ENCODE measurements around the gene BAIAP2. TPM values are rescaled to one million over a fixed set of nuclear protein-coding genes. Genes with fewer than 3 reads are reported as not detected.

BAIAP2 gene
- total RNA-seq, 1 donor from 2014 or later, result 51.4 TPM

GRCh38 chr17:81120695-81121621 lies 86.0 kb downstream of the BAIAP2 start:
- FAIRE-seq (no peak), DNase-seq (ENCODE audit: low read depth) (no peak)
- Mint-ChIP-seq H3K27ac (ENCODE audit: unreplicated experiment) (no peak overlapping the region), H3K9me3 (ENCODE audit: unreplicated experiment) (no peaks in the 10 kb centered on the region), H3K4me1 (ENCODE audit: low read depth, unreplicated experiment) (peaks cover 2% of the 10 kb centered on the region), H3K27me3 (ENCODE audit: low read depth, unreplicated experiment) (peaks cover 3% of the 10 kb centered on the region), H3K4me3 (ENCODE audit: unreplicated experiment) (no peak overlapping the region), H3K36me3 (ENCODE audit: low read depth, unreplicated experiment) (no peaks in the 10 kb centered on the region)
- TF ChIP-seq EZH2 (IDR thresholded peaks at IDR 0.05; ENCODE audit: insufficient read depth, low read length), result no peak
- TF ChIP-seq CTCF (IDR thresholded peaks at IDR 0.05; ENCODE audit: insufficient read depth, low read depth, low read length), result no peak
- Histone ChIP-seq H3K9me3 (ENCODE audit: insufficient read depth, low read depth, low read length) (no peaks in the 10 kb centered on the region), H3K9ac (ENCODE audit: low read length) (no peak overlapping the region), H3K4me2 (ENCODE audit: low read length) (no peak overlapping the region), H2AFZ (ENCODE audit: low read depth, low read length) (no peak overlapping the region), H3K27ac (ENCODE audit: low read depth, low read length) (no peak overlapping the region), H3K27me3 (ENCODE audit: insufficient read depth, low read length) (peaks cover 3% of the 10 kb centered on the region), H4K20me1 (ENCODE audit: insufficient read depth, low read length) (no peaks in the 10 kb centered on the region), H3K36me3 (ENCODE audit: insufficient read depth, low read length) (no peaks in the 10 kb centered on the region), H3K4me1 (ENCODE audit: insufficient read depth, low read length) (peaks cover 8% of the 10 kb centered on the region), H3K79me2 (ENCODE audit: insufficient read depth, low read length) (no peaks in the 10 kb centered on the region), H3K4me3 (ENCODE audit: insufficient read depth, low read depth, low read length) (no peak overlapping the region)

GRCh38 chr17:81121841-81122733 lies 87.1 kb downstream of the BAIAP2 start:
- no peaks in the 10 kb centered on the region for H3K9me3 Mint-ChIP-seq (ENCODE audit: unreplicated experiment)
- no peak overlapping the region for H3K27ac Mint-ChIP-seq (ENCODE audit: unreplicated experiment)
- H3K4me1 Mint-ChIP-seq (ENCODE audit: low read depth, unreplicated experiment), result peaks cover 2% of the 10 kb centered on the region
- H3K9ac ChIP-seq (ENCODE audit: low read length), result no peak overlapping the region
- FAIRE-seq (no peak), DNase-seq (ENCODE audit: low read depth) (no peak)
- H3K4me1 ChIP-seq (ENCODE audit: insufficient read depth, low read length), result peaks cover 8% of the 10 kb centered on the region
- H2AFZ ChIP-seq (ENCODE audit: low read depth, low read length), result no peak overlapping the region
- no peak overlapping the region for H3K4me3 Mint-ChIP-seq (ENCODE audit: unreplicated experiment)
- H4K20me1 ChIP-seq (ENCODE audit: insufficient read depth, low read length), result no peaks in the 10 kb centered on the region
- no peaks in the 10 kb centered on the region for H3K9me3 ChIP-seq (ENCODE audit: insufficient read depth, low read depth, low read length)
- no peak overlapping the region for H3K4me2 ChIP-seq (ENCODE audit: low read length)
- H3K4me3 ChIP-seq (ENCODE audit: insufficient read depth, low read depth, low read length), result no peak overlapping the region
- H3K27ac ChIP-seq (ENCODE audit: low read depth, low read length), result no peak overlapping the region
- TF ChIP-seq CTCF (IDR thresholded peaks at IDR 0.05; ENCODE audit: insufficient read depth, low read depth, low read length) (no peak), EZH2 (IDR thresholded peaks at IDR 0.05; ENCODE audit: insufficient read depth, low read length) (peak; percentile 68)
- H3K27me3 Mint-ChIP-seq (ENCODE audit: low read depth, unreplicated experiment), result peaks cover 3% of the 10 kb centered on the region
- H3K36me3 ChIP-seq (ENCODE audit: insufficient read depth, low read length), result no peaks in the 10 kb centered on the region
- H3K27me3 ChIP-seq (ENCODE audit: insufficient read depth, low read length), result peaks cover 3% of the 10 kb centered on the region
- H3K36me3 Mint-ChIP-seq (ENCODE audit: low read depth, unreplicated experiment), result no peaks in the 10 kb centered on the region
- no peaks in the 10 kb centered on the region for H3K79me2 ChIP-seq (ENCODE audit: insufficient read depth, low read length)
